CD4-positive, alpha-beta T cell treated with Interleukin-21 for 1 hour (primary cell): Measurements from ENCODE around the gene HYOU1.
A peak's percentile ranks its signal among the peaks of the same experiment; 100 is the strongest.
"Not testable (repeated sequence)": the region's sequence is repeated elsewhere in the genome, so short reads cannot be mapped to it uniquely, and the experiment has no call there.

ENCODE experiments used
- DNase-seq: peaks from one replicate; pipeline ENCODE4 v3.0.0-alpha.2; 2020

HYOU1 gene

DNA sequence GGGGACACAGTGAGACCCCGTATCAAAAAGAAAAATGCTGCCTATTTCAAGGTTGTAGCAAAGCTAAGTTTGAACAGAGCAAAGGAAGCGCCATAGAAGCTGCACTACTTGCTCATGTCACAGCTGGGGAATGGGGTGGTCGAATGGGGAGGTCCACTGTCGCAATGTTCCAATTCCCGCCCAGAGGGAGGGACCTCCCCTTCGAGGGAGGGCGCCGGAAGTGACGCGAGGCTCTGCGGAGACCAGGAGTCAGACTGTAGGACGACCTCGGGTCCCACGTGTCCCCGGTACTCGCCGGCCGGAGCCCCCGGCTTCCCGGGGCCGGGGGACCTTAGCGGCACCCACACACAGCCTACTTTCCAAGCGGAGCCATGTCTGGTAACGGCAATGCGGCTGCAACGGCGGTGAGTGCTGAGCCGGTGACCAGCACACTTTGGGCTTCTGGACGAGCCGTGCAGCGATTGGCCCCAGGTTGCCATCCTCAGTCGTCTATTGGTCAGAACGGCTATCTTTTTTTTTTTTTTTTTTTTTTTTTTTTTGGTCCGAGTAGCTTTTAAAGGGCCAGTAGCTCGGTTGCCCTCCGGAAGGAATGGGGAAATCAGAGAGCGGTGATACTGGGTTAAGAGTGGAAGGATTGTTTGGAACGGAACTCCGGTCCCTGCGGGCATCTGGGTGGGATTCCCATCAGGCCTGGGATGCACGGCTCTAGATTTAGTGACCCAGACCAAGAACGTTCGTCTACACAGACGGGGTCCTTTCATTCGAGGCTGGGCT, 27.8 kb upstream of the HYOU1 start, which contains the start of gene HMBS:
HMBS (plus strand) TSS at position 219 of the 774 bp plus-strand sequence; CDS start at position 372, 153 bp downstream.
- DNase-seq = peak; percentile 93

DNA sequence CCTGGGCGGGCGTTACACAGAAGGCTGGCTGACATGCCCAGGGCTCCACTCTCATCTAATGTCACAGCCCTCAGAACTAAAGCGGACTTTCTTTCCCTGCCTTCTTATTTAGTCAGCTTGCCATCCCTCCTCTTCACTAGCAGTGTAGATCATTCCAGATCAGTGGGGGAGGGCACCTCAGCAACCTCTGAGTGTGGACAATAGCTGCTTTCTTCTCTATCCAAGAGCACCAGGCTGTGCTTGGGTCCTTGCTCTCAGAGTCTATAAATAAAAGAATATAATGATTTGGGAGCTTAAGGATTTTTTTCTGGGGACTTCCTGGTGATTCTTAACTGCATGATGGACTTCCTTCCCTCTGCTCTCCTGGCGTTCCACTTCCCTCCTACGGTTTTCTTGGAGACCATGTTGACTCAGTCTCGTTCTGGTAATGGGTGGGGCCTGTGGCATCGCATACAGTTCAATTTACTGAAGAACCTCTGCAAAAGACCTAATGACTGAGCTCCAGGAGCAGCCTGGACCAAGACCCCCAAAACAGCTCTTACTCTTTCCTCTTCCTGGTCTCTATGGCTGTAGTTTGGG, 24.8 kb upstream of the HYOU1 start:
- DNase-seq = no peak

DNA sequence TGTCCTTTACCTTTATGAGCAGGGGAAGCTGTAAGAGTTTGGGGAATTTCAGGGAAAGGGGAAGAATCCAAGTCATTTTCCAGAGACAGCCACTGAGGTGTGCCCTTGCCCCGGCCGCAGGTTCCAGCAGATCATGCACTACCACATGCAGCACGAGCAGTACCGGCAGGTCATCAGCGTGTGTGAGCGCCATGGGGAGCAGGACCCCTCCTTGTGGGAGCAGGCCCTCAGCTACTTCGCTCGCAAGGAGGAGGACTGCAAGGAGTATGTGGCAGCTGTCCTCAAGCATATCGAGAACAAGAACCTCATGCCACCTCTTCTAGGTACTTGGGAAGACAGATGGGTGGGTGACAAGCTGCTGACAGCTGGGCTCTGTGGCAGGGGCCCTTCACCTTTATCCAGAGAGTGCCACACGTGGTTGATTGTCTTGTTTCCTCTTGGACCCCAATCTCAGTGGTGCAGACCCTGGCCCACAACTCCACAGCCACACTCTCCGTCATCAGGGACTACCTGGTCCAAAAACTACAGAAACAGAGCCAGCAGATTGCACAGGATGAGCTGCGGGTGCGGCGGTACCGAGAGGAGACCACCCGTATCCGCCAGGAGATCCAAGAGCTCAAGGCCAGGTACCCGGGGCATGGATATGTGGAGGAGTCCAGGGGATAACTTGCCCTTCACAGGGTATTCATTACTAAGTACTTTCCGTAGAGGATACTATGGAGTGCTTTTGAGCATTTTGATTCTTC, 21.8 kb upstream of the HYOU1 start:
- no peak for DNase-seq

DNA sequence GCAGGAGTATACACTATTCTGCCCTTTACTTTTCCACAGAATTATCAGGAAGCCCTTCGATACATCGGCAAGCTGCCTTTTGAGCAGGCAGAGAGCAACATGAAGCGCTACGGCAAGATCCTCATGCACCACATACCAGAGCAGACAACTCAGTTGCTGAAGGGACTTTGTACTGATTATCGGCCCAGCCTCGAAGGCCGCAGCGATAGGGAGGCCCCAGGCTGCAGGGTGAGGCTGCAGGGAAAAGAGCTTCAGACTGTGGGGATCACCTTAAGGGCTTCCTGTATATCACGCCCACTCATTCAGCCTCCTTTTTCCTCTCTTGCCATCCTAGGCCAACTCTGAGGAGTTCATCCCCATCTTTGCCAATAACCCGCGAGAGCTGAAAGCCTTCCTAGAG, 20.8 kb upstream of the HYOU1 start:
- DNase-seq = no peak

DNA sequence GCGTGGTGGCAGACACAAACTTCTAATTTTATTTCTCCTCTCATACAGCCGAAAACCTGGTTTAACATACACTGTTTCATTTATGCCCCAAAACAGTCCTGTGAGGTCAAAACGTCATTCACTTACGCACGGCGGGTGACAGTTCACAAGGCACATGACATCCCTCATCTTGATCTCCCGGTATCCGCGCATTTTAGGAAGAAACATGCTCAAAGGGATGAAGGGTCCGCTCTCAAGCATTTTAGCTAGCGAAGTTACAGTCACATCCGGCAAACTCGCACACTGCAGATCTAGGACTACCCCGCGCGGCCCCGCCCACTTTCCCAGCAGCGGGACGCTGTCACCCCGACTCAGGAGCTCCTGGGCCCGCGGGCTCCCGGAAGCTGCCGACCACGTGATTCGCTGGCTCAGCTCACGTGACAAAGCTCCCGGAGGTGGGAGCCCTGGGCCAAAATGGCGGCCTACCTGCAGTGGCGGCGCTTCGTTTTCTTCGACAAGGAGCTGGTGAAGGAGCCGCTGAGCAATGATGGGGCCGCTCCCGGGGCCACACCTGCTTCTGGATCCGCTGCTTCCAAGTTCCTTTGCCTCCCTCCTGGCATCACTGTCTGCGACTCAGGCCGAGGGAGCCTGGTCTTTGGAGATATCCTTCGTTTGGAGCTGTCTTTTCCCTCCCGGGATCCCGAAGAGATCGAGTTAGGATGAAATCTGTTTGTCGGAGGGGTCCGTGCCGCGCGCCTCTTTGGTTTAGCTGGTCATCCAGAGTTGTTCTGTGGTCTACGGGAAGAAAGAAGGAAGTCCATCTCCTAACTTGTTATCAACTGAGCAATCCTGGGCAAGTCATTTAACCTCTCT, 10.6 kb upstream of the HYOU1 start, which contains the start of gene VPS11:
VPS11 (plus strand) TSS at position 448 of the 852 bp plus-strand sequence; CDS start at position 454, 6 bp downstream.
- DNase-seq = peak; percentile 97

DNA sequence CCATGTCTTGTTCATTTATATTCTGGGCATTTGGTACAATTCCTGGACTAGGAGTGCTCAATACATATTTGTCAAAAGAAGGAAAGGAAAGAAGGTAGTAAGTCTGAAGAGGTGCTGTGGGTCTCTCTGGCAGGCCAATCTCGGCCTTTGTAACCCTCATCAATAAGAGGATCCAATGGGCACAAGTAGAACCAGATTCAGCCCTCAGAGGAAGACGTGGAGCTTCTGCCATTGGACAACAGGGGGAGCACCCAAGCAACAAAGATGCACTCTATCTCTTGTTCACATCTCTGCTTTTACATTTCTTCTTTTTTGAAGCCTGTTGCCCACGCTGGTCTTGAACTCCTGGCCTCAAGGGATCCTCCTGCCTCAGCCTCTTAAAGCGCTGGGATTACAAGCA, 8.4 kb upstream of the HYOU1 start:
- DNase-seq = peak; percentile 68

DNA sequence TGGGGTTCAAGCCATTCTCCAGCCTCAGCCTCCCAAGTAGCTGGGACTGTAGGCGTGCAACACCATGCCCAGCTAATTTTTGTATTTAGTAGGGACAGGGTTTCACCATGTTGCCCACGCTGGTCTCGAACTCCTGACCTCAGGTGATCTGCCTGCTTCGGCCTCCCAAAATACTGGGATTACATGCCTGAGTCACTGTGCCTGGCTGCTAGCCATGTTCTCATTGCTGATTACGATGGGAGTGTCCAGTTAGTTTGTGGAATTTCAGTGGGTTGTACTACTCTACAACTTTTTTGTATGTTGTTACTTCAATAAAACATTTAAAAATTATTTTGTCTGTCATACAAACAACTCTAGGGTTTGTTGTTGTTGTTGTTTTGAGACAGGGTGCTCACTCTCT, 5.8 kb upstream of the HYOU1 start:
- DNase-seq = no peak

DNA sequence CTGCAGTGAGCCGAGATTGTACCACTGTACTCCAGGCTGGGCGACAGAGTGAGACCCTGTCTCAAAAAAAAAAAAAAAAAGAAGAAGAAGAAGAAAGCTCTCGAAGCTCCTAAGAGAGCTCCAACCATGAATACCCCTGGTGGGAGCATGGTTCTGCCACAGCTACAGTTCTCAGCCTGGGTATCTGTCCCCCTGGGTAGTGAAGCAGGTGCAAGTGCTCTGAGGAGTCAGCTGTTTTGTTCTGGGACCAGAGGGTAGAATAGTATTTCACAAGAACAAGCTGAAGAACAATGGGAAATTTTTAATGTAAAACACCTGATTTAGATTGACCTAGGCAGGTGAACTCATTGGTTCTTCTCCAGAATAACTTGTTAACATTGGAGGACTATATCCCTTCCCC, 4.3 kb upstream of the HYOU1 start:
- DNase-seq = no peak

DNA sequence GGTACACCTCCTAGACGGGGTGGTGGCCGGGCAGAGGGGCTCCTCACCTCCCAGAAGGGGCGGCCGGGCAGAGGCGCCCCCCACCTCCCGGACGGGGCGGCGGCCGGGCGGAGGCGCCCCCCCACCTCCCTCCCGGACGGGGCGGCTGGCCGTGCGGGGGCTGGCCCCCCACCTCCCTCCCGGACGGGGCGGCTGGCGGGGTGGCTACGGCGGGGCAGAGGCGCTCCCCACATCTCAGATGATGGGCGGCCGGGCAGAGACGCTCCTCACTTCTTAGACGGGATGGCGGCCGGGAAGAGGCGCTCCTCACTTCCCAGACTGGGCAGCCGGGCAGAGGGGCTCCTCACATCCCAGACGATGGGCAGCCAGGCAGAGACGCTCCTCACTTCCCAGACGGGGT, 2.1 kb upstream of the HYOU1 start:
- not testable (repeated sequence) for DNase-seq

DNA sequence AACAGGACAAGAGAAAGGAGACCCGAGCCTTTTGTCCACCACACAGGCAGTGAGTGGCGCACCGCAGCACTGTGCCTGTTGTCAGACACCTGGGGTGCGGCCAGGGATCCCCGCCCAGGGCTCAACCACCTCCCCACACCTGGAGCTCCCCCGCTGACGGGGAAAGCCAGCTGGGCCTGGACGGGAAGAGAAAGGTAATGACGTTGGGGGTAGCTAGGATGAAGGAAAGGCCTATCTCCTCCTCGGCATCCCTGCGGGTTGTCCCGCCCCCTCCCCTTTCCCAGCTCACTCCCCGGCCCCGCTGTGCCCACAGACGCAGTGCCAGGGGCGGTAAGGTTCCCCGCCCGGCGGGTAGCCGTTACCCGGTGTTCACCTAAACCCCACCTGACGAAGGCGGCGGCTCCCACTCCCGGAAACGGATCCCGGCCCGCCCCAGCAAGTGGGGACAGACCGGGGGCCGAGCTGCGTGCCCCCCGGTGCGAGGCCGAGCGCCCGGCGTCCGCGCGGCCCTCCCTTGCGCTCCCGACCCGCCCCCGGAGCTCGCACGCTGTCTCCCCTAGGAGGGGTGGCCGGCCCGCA, 495 bp downstream of the HYOU1 start:
- DNase-seq = peak; percentile 71

DNA sequence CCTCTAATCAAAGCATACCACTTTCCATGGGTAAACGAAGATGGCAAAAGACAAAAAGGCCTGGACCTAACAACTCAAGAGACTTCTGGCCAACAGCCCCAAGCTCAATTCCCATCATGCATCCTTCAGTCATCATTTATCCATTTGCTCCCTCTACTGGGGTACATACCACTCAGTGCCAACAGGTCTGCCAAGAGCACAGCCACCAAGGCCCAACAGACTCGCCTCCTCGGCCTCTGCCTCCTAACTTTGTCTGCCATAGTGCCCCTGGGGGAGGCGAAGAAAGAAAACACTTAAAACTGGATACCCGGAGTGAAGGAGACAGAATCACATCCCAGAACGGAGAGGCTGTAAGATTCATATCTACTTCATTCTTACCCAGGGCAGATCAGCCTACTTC, 1.1 kb downstream of the HYOU1 start:
- peak; percentile 15 for DNase-seq

DNA sequence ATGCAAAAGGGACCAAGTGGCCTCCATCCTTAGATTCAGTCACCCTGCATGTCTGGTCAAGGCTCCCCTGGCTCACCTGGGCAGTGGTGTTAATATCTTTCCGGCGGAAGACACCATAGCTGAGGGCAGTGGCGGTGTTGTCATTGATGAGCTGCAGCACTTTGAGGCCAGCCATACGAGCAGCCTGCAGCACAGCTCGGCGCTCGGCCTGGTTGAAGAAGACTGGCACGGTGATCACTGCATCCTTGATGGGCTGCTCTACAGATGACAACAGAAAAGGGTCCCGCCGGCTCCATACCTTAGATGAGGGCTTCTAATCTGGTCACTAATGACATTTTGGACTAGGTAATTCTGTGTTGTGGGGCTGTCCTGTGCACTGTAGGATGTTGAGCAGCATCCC, 2.6 kb downstream of the HYOU1 start:
- DNase-seq = no peak

DNA sequence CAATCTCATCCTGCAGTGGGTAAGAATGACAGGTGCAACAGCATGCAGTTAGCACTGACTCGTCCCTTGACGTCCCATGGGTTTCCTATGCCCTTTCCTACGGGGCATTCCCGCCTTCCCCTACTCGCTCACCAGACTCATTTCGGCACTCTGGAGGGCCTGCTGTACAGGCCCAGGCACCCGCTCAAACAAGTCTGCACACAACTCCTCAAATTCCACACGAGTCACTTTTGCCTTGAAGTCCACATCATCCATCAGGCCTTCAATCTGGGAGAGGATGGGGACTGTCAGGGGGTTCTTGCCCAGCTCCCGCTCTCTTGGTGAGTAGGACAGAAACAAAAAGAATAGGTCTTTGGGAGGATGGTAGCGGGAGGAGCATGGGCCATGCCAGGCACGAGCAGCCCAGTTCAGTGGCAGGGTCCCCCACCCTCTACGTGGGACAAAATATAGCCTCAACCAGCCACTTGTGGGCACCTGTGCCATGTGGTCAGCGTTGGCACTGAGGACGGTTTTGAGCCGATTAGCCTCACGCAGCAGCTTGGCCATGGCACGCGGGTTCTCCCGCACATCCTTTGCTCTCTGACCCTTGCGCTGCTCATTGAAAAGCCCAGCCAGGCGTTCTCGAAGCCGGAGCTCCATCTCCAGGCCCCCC, 4.7 kb downstream of the HYOU1 start:
- no peak for DNase-seq

DNA sequence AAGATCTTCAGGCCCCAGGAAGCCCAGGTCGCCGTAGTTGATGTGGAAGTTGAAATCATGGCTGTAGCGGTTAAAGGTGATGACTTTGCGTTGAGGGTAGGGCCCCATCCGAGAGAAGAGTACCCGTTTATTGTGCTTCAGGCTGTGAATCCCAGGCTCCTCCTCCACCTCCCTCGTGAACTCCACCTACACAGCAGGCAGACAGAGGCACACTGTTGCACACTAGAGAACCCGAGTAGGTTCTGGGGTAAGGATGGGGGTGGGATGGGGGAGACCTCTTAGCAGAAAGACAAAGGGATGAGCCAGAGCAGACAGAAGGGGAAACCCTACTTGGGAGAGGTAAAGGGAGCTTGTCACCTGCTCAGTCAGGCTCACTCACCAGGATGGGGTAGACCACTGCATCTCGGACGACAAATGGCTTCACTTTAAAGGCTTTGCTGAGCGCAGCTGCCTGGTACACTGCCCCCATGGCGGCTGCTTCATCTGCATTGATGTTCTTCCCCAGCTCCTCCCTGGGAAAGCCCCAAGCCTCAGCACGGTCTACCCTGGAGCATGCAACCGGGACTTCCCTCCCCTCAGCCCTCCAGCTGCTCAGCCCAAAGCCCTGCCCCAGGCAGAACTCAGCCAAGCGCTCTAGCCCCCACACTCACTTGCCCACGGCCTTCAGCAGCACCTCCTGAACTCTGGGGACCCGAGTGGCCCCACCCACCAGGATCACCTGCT, 5.4 kb downstream of the HYOU1 start:
- DNase-seq = peak; percentile 41

DNA sequence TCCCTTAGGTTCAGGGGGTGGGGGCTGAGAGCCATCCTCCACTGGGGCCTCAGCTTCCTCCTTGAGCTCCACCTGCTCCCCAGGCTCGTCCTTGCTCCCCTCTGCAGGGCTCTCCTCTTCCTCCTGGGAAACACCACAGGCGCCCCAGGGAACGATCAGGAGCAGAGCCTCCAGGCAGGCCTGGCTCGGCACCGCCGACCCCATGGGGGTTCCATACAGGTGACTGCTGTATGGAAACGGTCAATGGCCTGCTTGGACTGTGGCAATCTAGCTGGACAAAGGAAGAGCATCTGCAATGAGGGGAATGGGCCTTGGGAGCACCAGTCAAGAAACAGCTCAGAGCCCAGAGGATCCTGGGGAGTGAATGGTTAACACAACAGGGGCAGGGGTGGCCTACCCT, 7.9 kb downstream of the HYOU1 start:
- no peak for DNase-seq

DNA sequence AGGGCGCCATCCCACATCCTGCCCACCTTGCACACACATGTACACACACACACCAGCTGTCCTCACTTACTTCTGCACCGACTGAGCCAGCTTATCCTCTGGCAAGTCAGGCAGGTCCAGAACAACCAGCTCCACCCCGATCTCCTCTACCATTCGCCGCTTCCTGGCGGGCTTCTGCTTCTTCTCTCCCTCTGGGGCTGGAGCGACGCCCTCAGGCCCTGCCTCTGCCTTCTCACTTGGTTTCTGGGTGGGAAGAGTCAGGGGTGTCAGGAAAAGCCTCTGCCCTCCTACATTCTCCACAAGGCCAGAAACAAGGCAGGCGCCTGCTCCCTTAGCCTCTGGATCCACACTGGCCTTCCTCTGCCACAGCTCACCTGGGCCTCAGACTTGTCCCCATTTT, 8.4 kb downstream of the HYOU1 start:
- DNase-seq = no peak

DNA sequence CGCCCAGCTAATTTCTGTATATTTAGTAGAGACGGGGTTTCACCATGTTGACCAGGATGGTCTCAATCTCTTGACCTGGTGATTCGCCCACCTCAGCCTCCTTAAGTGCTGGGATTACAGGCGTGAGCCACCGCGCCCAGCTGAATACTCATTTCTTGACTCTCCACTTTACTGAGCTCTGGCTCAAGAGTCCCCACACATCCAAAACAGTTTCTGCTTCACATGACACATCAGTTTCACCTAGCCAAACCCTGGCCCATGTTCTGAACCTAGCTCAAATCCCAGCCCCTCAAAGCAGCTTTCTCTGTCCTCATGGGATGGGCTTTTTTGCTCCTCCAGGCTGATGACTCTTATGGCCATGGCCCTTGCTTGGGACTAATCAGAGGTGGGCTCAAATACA, 9.8 kb downstream of the HYOU1 start:
- no peak for DNase-seq

DNA sequence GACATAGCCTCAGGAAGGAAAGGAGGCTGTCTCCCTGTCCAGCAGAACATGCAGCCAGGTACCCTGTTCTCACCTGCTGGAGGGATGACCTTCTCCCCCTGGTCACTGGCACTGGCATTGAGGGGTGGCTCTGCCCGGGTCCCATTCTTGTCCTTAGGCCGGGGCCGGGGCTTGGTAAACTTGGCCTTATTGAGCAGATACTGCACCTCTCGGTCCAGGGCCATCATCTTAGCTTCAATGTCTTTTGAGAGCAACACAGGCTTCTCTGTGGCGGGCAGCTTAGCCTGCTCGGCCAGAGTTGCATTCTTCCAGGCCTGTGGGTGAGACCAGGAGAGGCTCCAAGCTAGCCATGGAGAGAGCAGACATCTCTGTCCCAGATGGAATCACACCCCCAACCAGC, 10.5 kb downstream of the HYOU1 start:
- no peak for DNase-seq

DNA sequence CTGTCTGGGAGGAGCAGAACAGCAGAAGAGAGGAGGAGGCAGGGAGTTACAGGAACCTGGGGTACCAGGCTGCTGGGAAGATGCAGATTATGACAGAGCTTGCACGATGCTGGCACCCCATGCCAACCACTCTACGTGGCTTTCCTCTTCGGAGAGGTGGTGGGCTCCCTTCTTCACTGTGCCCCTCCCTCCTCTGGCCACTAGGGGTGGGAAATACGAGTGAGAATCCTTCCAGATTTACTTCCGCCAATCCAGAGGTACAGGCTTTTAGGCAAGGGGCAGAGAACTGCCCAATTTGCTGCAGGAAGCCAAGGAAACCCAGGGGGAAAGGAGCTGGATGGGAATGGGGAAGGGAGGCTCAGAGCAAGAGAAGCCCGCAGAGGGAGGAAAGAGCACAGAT, 12.3 kb downstream of the HYOU1 start:
- DNase-seq = no peak

DNA sequence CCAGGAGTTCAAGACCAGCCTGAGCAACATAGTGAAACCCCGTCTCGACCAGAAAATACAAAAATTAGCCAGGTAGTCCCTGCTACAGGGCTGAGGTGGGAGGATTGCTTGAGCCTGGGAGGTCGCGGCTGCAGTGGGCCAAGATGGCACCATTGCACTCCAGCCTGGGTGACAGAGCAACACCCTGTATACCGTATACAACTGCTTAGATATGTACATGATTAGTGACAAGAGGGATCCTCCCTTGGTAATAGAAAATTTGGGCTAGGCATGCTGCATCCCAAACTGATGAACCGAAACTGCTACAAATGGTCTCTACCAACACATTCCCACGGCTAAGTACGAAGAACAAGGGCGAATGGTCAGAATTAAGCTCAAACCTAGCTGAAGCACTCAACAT, 14.1 kb downstream of the HYOU1 start:
- no peak for DNase-seq

DNA sequence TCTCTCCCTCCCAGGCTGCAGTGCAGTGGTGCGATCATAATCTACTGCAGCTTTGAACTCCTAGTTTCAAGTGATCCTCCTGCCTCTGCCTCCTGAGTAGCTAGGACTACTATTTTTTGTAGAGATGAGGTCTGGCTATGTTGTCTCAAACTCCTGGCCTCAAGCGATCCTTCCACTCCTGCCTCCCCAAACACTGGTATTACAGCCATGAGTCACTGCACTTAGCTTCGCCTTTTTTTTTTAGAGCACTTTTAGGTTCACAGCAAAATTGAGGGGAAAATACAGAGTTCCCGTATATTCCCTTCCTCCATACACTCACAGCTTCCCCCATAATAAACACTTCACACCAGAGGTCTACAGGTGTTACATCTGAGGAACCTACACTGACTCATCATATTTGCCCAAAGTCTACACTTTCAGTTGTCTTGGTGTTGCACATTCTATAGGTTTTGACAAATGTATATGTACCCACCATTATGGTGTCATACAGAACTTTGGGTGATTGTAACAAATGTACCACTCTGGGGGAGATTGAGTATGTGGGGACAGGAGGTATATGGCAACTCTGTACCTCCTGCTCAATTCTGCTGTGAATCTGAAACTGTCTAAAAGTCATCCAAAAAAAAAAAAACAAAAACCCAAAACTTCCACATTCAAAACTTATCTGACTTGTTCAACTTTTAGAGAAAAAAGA, 15.0 kb downstream of the HYOU1 start:
- no peak for DNase-seq
